Liver (tissue), 5 donors: ENCODE results near the gene OAS2. TPM values are rescaled to one million over a fixed set of nuclear protein-coding genes. Genes with fewer than 3 reads are reported as not detected.

Experiments
- EGR1 ChIP-seq, 2 donors: IDR thresholded peaks; 2 replicates each; pipeline ENCODE4 v1.6.1; 2016 to 2018; ENCODE audit warnings: antibody characterized with exemption in 2 of 2, low read depth in 2 of 2
- RXRA ChIP-seq, 2 donors: IDR thresholded peaks; 2 replicates each; pipeline ENCODE4 v1.6.1; 2017 to 2018; ENCODE audit warnings: antibody characterized with exemption in 2 of 2, mild to moderate bottlenecking in 1 of 2
- polyA plus RNA-seq, 2 donors: library from polyadenylated mRNA; stranded (reverse) in 1 of 2; unstranded in 1 of 2; fragments of 200-250 nt in 1 of 2; fragments of >200 nt in 1 of 2; fragmentation: Nextera tagmentation in 1 of 2; extraction: Ambion mirVana in 1 of 2; gene quantifications; one replicate each; pipeline versions ENCODE4 v1.2.1 to v1.2.3, GENCODE V29; 2013 to 2015
- total RNA-seq, 2 donors: library from RNA; depleted of rRNA; stranded (reverse); fragments of >200 nt; gene quantifications; one replicate each; pipeline ENCODE4 v1.2.3, GENCODE V29; 2014
- TF ChIP-seq, protein P1 (sequence below): IDR thresholded peaks from 2 replicates; pipeline ENCODE4 v1.6.1; 2016; ENCODE audit warnings: antibody characterized with exemption, mild to moderate bottlenecking
- donor health status: healthy.
- donor health status: healthy.
- donor health status: healthy.

Gene OAS2
- total and polyA plus RNA-seq, 4 donors = 3.3 to 9.4 (median 6.9) TPM

DNA sequence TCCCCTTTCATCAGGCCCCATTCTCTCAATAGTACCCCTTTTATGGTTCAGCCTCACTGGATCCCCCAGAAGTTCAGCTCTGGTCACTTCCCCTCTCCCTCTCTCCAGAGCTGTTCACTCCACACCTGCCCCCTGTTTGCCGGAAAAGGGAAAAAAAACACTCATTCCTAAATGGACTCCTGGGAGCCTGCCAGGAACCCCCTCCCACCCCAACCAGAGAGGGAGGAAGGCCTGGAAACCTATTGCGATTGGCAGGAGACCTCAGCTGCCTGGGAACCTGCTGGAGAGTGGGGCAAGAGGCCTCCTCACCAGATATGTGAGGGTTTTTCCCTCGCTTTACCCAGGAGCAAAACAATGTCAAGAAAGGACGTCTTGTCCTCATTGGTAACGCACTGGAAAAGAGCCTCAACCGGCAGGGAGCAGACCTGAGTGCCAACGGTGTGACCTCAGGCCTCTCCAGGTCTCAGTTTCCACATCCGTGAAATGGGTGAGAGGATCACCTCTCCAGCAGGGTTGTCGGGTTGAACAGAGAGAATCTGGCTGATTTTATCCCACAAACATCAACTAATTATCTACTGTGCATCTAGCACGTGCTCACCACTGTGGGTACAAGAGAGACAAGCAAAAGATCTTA, 82.9 kb downstream of the OAS2 start (continued):
- TF ChIP-seq, protein P1, sequence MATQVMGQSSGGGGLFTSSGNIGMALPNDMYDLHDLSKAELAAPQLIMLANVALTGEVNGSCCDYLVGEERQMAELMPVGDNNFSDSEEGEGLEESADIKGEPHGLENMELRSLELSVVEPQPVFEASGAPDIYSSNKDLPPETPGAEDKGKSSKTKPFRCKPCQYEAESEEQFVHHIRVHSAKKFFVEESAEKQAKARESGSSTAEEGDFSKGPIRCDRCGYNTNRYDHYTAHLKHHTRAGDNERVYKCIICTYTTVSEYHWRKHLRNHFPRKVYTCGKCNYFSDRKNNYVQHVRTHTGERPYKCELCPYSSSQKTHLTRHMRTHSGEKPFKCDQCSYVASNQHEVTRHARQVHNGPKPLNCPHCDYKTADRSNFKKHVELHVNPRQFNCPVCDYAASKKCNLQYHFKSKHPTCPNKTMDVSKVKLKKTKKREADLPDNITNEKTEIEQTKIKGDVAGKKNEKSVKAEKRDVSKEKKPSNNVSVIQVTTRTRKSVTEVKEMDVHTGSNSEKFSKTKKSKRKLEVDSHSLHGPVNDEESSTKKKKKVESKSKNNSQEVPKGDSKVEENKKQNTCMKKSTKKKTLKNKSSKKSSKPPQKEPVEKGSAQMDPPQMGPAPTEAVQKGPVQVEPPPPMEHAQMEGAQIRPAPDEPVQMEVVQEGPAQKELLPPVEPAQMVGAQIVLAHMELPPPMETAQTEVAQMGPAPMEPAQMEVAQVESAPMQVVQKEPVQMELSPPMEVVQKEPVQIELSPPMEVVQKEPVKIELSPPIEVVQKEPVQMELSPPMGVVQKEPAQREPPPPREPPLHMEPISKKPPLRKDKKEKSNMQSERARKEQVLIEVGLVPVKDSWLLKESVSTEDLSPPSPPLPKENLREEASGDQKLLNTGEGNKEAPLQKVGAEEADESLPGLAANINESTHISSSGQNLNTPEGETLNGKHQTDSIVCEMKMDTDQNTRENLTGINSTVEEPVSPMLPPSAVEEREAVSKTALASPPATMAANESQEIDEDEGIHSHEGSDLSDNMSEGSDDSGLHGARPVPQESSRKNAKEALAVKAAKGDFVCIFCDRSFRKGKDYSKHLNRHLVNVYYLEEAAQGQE = no peak
- TF ChIP-seq EGR1 (IDR thresholded peaks at IDR 0.05; ENCODE audit: low read depth in 2 of 2) = no peak
- TF ChIP-seq RXRA (IDR thresholded peaks at IDR 0.05) = no peak

Other genes starting within 250 kb of the OAS2 start
- gene RPH3A, start 186.8 kb upstream of the OAS2 start, total RNA-seq = under 1 TPM in 1 of 2 donors, not detected in 1; 0.05 TPM
- gene RPH3A, start 186.8 kb upstream of the OAS2 start, polyA plus RNA-seq = not detected
- 10 to 100 TPM; 20.5 to 22.0 TPM for gene OAS1, start 71.6 kb upstream of the OAS2 start, total RNA-seq
- gene OAS1, start 71.6 kb upstream of the OAS2 start, polyA plus RNA-seq = 10 to 100 TPM; 24.9 to 26.0 TPM
- 1 to 10 TPM; 4.5 to 9.5 TPM for gene OAS3, start 40.0 kb upstream of the OAS2 start, total RNA-seq
- 1 to 10 TPM; 3.8 to 6.3 TPM for gene OAS3, start 40.0 kb upstream of the OAS2 start, polyA plus RNA-seq
- gene DTX1, start 78.2 kb downstream of the OAS2 start, total RNA-seq = 10 to 100 TPM in 1 of 2 donors, 1 to 10 TPM in 1; 2.1 to 16.6 TPM
- gene DTX1, start 78.2 kb downstream of the OAS2 start, polyA plus RNA-seq = 10 to 100 TPM in 1 of 2 donors, 1 to 10 TPM in 1; 3.5 to 33.2 TPM
- under 1 TPM; 0.25 to 0.33 TPM for gene RASAL1, start 157.2 kb downstream of the OAS2 start, total RNA-seq
- gene RASAL1, start 157.2 kb downstream of the OAS2 start, polyA plus RNA-seq = under 1 TPM; 0.20 to 0.26 TPM
- gene CFAP73, start 171.2 kb downstream of the OAS2 start, total RNA-seq = under 1 TPM in 1 of 2 donors, not detected in 1; 0.19 TPM
- gene CFAP73, start 171.2 kb downstream of the OAS2 start, polyA plus RNA-seq = under 1 TPM in 1 of 2 donors, not detected in 1; 0.18 TPM
- gene DDX54, start 207.0 kb downstream of the OAS2 start, total RNA-seq = 10 to 100 TPM; 20.2 to 20.5 TPM
- gene DDX54, start 207.0 kb downstream of the OAS2 start, polyA plus RNA-seq = 10 to 100 TPM; 22.8 to 28.4 TPM
- gene RITA1, start 207.2 kb downstream of the OAS2 start, total RNA-seq = 10 to 100 TPM; 10.6 to 13.8 TPM
- gene RITA1, start 207.2 kb downstream of the OAS2 start, polyA plus RNA-seq = 10 to 100 TPM; 16.0 to 18.1 TPM
- 10 to 100 TPM; 11.1 to 19.2 TPM for gene TPCN1, start 242.9 kb downstream of the OAS2 start, total RNA-seq
- gene TPCN1, start 242.9 kb downstream of the OAS2 start, polyA plus RNA-seq = 10 to 100 TPM in 1 of 2 donors, 1 to 10 TPM in 1; 8.6 to 16.4 TPM